WTC11 (cell line): ENCODE measurements around the gene STARD10. TPM values are rescaled to one million over a fixed set of nuclear protein-coding genes. Genes with fewer than 3 reads are reported as not detected.
A peak's percentile ranks its signal among the peaks of the same experiment; 100 is the strongest.

Source experiments
- ATF1 ChIP-seq: sonication (generic); formaldehyde crosslinking; IDR thresholded peaks from 2 replicates; pipeline ENCODE4 v1.8.1; 2023; ENCODE audit warnings: mild to moderate bottlenecking, moderate library complexity, missing genetic modification reagents
- GTF2I ChIP-seq: fragments of 250-450 bp; sonication (Bioruptor Pico); conservative IDR thresholded peaks from 2 replicates; pipeline ENCODE4 v1.4.0; 2021; ENCODE audit warnings: mild to moderate bottlenecking
- KAT7 ChIP-seq: sonication (generic); formaldehyde crosslinking; IDR thresholded peaks from 2 replicates; pipeline ENCODE4 v1.8.1; 2023; ENCODE audit warnings: missing genetic modification reagents, mild to moderate bottlenecking, borderline replicate concordance
- NR2C2 ChIP-seq: sonication (generic); formaldehyde crosslinking; IDR thresholded peaks from 2 replicates; pipeline ENCODE4 v1.8.0; 2022; ENCODE audit warnings: mild to moderate bottlenecking, missing genetic modification reagents
- RELA ChIP-seq: sonication (generic); formaldehyde crosslinking; IDR thresholded peaks from 2 replicates; pipeline ENCODE4 v1.8.1; 2022; ENCODE audit warnings: missing genetic modification reagents, mild to moderate bottlenecking, borderline replicate concordance
- SMAD3 ChIP-seq: sonication (generic); formaldehyde crosslinking; IDR thresholded peaks from 2 replicates; pipeline ENCODE4 v1.8.0; 2022; ENCODE audit warnings: missing genetic modification reagents, mild to moderate bottlenecking, borderline replicate concordance
- SOX15 ChIP-seq: fragments of 250-450 bp; sonication (Bioruptor Pico); IDR thresholded peaks from 2 replicates; pipeline ENCODE4 v1.9.0; 2021; ENCODE audit warnings: mild to moderate bottlenecking
- TP53 ChIP-seq: sonication (generic); formaldehyde crosslinking; IDR thresholded peaks from 2 replicates; pipeline ENCODE4 v1.8.1; 2023; ENCODE audit warnings: mild to moderate bottlenecking, missing genetic modification reagents
- ZBTB21 ChIP-seq: sonication (generic); formaldehyde crosslinking; IDR thresholded peaks from 2 replicates; pipeline ENCODE4 v1.8.1; 2023; ENCODE audit warnings: mild to moderate bottlenecking, missing genetic modification reagents, borderline replicate concordance
- ZNF396 ChIP-seq: fragments of 250-450 bp; sonication (Bioruptor Pico); IDR thresholded peaks from 2 replicates; pipeline ENCODE4 v1.8.0; 2021; ENCODE audit warnings: mild to moderate bottlenecking, moderate library complexity, borderline replicate concordance
- ZNF416 ChIP-seq: fragments of 250-450 bp; sonication (Bioruptor Pico); IDR thresholded peaks from 2 replicates; pipeline ENCODE4 v1.9.0; 2021; ENCODE audit warnings: mild to moderate bottlenecking, inconsistent platforms
- total RNA-seq: library from RNA; stranded (reverse); gene quantifications from 3 replicates; pipeline ENCODE4 v1.2.3, GENCODE V29; 2021
- TF ChIP-seq, protein P1 (sequence below): sonication (generic); formaldehyde crosslinking; conservative IDR thresholded peaks from 2 replicates; pipeline ENCODE4 v1.8.1; 2023; ENCODE audit warnings: mild to moderate bottlenecking, low read depth, missing genetic modification reagents, moderate library complexity
- TF ChIP-seq, protein P2 (sequence below): sonication (generic); formaldehyde crosslinking; IDR thresholded peaks from 2 replicates; pipeline ENCODE4 v1.8.1; 2022; ENCODE audit warnings: low read depth, missing genetic modification reagents, borderline replicate concordance
- TF ChIP-seq, protein P3 (sequence below): sonication (generic); formaldehyde crosslinking; IDR thresholded peaks from 2 replicates; pipeline ENCODE4 v1.8.0; 2022; ENCODE audit warnings: mild to moderate bottlenecking, missing genetic modification reagents
- TF ChIP-seq, protein P4 (sequence below): sonication (generic); formaldehyde crosslinking; IDR thresholded peaks from 2 replicates; pipeline ENCODE4 v1.8.1; 2023; ENCODE audit warnings: mild to moderate bottlenecking, moderate library complexity, missing genetic modification reagents
- TF ChIP-seq, protein P5 (sequence below): sonication (generic); formaldehyde crosslinking; IDR thresholded peaks from 2 replicates; pipeline ENCODE4 v1.8.0; 2023; ENCODE audit warnings: missing genetic modification reagents, mild to moderate bottlenecking, borderline replicate concordance
- TF ChIP-seq, protein P6 (sequence below): fragments of 200-600 bp; IDR thresholded peaks from 2 replicates; pipeline ENCODE4 v1.8.0; 2022; ENCODE audit warnings: antibody characterized with exemption
- TF ChIP-seq, protein P7 (sequence below): sonication (generic); formaldehyde crosslinking; IDR thresholded peaks from 2 replicates; pipeline ENCODE4 v1.8.0; 2022; ENCODE audit warnings: mild to moderate bottlenecking, missing genetic modification reagents

STARD10 gene
- total RNA-seq, 1 experiment from 2014 or later, result 32.0 TPM

DNA sequence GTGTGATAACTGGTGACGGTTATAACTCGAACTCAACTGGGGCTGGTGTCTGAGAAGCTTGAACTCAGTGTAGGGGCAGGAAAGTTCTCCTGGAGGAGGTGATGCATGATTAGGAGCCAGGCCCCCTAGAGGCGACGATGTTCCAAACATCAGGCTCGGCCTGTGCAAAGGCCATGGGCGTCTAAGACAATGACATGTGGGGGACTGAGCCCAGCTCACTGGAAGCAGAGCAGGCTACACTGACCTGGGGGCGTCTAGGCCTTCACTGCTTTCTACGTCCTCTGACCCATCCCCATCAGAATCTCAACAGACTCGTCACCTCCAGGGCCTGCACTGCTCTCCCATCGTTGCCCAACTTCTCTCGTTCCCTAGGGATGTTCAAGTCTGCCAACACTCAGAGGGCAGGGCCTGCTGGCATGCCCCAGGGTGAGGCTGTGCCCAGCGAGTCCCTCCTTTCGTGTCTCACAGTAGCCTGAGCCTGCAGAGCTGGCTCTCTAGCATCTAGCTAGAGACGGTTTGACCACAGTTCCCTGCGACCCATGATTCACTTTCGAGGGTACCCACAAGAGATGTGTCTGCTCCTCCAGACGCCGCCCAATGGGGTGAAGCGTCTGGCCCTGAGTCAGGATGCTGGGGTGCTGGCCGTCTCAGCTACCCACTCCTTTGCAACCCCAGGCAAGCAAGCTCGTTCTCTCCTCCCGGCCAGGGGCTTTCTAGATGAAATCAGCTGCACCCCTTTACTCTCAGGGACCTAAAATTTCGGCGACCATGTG lies 19.3 kb upstream of the STARD10 start (continued):
- TF ChIP-seq, protein P1, sequence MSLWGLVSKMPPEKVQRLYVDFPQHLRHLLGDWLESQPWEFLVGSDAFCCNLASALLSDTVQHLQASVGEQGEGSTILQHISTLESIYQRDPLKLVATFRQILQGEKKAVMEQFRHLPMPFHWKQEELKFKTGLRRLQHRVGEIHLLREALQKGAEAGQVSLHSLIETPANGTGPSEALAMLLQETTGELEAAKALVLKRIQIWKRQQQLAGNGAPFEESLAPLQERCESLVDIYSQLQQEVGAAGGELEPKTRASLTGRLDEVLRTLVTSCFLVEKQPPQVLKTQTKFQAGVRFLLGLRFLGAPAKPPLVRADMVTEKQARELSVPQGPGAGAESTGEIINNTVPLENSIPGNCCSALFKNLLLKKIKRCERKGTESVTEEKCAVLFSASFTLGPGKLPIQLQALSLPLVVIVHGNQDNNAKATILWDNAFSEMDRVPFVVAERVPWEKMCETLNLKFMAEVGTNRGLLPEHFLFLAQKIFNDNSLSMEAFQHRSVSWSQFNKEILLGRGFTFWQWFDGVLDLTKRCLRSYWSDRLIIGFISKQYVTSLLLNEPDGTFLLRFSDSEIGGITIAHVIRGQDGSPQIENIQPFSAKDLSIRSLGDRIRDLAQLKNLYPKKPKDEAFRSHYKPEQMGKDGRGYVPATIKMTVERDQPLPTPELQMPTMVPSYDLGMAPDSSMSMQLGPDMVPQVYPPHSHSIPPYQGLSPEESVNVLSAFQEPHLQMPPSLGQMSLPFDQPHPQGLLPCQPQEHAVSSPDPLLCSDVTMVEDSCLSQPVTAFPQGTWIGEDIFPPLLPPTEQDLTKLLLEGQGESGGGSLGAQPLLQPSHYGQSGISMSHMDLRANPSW, result no peak
- TF ChIP-seq, protein P2, sequence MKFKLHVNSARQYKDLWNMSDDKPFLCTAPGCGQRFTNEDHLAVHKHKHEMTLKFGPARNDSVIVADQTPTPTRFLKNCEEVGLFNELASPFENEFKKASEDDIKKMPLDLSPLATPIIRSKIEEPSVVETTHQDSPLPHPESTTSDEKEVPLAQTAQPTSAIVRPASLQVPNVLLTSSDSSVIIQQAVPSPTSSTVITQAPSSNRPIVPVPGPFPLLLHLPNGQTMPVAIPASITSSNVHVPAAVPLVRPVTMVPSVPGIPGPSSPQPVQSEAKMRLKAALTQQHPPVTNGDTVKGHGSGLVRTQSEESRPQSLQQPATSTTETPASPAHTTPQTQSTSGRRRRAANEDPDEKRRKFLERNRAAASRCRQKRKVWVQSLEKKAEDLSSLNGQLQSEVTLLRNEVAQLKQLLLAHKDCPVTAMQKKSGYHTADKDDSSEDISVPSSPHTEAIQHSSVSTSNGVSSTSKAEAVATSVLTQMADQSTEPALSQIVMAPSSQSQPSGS (CRISPR knock-in tag), result no peak
- TF ChIP-seq TP53 (no peak), SOX15 (CRISPR knock-in tag) (no peak), ZBTB21 (CRISPR knock-in tag) (no peak), SMAD3 (no peak), NR2C2 (CRISPR knock-in tag) (no peak), GTF2I (CRISPR knock-in tag) (0 out of 2 replicates have a peak, but pooled peaks have one; percentile 65), RELA (CRISPR knock-in tag) (no peak), ZNF416 (CRISPR knock-in tag) (no peak), ZNF396 (CRISPR knock-in tag) (no peak), KAT7 (CRISPR knock-in tag) (no peak), ATF1 (CRISPR knock-in tag) (no peak)
- TF ChIP-seq, protein P3, sequence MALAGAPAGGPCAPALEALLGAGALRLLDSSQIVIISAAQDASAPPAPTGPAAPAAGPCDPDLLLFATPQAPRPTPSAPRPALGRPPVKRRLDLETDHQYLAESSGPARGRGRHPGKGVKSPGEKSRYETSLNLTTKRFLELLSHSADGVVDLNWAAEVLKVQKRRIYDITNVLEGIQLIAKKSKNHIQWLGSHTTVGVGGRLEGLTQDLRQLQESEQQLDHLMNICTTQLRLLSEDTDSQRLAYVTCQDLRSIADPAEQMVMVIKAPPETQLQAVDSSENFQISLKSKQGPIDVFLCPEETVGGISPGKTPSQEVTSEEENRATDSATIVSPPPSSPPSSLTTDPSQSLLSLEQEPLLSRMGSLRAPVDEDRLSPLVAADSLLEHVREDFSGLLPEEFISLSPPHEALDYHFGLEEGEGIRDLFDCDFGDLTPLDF (CRISPR knock-in tag), result no peak
- TF ChIP-seq, protein P4, sequence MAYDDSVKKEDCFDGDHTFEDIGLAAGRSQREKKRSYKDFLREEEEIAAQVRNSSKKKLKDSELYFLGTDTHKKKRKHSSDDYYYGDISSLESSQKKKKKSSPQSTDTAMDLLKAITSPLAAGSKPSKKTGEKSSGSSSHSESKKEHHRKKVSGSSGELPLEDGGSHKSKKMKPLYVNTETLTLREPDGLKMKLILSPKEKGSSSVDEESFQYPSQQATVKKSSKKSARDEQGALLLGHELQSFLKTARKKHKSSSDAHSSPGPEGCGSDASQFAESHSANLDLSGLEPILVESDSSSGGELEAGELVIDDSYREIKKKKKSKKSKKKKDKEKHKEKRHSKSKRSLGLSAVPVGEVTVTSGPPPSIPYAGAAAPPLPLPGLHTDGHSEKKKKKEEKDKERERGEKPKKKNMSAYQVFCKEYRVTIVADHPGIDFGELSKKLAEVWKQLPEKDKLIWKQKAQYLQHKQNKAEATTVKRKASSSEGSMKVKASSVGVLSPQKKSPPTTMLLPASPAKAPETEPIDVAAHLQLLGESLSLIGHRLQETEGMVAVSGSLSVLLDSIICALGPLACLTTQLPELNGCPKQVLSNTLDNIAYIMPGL (CRISPR knock-in tag), result no peak
- TF ChIP-seq, protein P5, sequence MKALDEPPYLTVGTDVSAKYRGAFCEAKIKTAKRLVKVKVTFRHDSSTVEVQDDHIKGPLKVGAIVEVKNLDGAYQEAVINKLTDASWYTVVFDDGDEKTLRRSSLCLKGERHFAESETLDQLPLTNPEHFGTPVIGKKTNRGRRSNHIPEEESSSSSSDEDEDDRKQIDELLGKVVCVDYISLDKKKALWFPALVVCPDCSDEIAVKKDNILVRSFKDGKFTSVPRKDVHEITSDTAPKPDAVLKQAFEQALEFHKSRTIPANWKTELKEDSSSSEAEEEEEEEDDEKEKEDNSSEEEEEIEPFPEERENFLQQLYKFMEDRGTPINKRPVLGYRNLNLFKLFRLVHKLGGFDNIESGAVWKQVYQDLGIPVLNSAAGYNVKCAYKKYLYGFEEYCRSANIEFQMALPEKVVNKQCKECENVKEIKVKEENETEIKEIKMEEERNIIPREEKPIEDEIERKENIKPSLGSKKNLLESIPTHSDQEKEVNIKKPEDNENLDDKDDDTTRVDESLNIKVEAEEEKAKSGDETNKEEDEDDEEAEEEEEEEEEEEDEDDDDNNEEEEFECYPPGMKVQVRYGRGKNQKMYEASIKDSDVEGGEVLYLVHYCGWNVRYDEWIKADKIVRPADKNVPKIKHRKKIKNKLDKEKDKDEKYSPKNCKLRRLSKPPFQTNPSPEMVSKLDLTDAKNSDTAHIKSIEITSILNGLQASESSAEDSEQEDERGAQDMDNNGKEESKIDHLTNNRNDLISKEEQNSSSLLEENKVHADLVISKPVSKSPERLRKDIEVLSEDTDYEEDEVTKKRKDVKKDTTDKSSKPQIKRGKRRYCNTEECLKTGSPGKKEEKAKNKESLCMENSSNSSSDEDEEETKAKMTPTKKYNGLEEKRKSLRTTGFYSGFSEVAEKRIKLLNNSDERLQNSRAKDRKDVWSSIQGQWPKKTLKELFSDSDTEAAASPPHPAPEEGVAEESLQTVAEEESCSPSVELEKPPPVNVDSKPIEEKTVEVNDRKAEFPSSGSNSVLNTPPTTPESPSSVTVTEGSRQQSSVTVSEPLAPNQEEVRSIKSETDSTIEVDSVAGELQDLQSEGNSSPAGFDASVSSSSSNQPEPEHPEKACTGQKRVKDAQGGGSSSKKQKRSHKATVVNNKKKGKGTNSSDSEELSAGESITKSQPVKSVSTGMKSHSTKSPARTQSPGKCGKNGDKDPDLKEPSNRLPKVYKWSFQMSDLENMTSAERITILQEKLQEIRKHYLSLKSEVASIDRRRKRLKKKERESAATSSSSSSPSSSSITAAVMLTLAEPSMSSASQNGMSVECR (CRISPR knock-in tag), result peak; percentile 9; the same call in 1 of the 2 replicates
- TF ChIP-seq, protein P6, sequence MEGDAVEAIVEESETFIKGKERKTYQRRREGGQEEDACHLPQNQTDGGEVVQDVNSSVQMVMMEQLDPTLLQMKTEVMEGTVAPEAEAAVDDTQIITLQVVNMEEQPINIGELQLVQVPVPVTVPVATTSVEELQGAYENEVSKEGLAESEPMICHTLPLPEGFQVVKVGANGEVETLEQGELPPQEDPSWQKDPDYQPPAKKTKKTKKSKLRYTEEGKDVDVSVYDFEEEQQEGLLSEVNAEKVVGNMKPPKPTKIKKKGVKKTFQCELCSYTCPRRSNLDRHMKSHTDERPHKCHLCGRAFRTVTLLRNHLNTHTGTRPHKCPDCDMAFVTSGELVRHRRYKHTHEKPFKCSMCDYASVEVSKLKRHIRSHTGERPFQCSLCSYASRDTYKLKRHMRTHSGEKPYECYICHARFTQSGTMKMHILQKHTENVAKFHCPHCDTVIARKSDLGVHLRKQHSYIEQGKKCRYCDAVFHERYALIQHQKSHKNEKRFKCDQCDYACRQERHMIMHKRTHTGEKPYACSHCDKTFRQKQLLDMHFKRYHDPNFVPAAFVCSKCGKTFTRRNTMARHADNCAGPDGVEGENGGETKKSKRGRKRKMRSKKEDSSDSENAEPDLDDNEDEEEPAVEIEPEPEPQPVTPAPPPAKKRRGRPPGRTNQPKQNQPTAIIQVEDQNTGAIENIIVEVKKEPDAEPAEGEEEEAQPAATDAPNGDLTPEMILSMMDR, result peak; percentile 31; the same call in 1 of the 2 replicates
- TF ChIP-seq, protein P7, sequence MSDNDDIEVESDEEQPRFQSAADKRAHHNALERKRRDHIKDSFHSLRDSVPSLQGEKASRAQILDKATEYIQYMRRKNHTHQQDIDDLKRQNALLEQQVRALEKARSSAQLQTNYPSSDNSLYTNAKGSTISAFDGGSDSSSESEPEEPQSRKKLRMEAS (CRISPR knock-in tag), result no peak
- TF ChIP-seq, all 79 proteins: peak for 3
